H1 (cell line): ENCODE measurements around the gene AK5. TPM values are rescaled to one million over a fixed set of nuclear protein-coding genes. Genes with fewer than 3 reads are reported as not detected.

Experiments used
- CTCF ChIA-PET: fragments of 300-600 bp; sonication (Branson Sonifier 250); formaldehyde crosslinking; loops from one replicate; lab custom pipeline; 2021; ENCODE audit not compliant: partially characterized antibody; lab: Charles Lee
- POLR2A ChIA-PET: fragments of 300-600 bp; sonication (Branson Sonifier 250); formaldehyde crosslinking; loops from one replicate; lab custom pipeline; 2021; ENCODE audit warnings: inconsistent platforms; ENCODE audit not compliant: partially characterized antibody; lab: Charles Lee
- DNase-seq, 2 experiments: peaks; one replicate each; pipeline versions ENCODE4 v3.0.0 to v3.0.0-alpha.2; 2010 to 2022; ENCODE audit warnings: low spot score in 2 of 2, low read depth in 1 of 2, mixed read lengths in 1 of 2
- FAIRE-seq: peaks from 2 replicates; lab custom pipeline; 2011; peaks lifted over from hg19 to GRCh38; lab: Jason Lieb, UNC
- H2AFZ ChIP-seq: 2 replicates; pipeline ENCODE4 v1.8.1; 2012; ENCODE audit warnings: low read length, inconsistent platforms
- H2AK5ac ChIP-seq: 2 replicates; pipeline ENCODE4 v1.6.1; 2013; ENCODE audit warnings: low read depth, low read length
- H2BK120ac ChIP-seq: replicated peaks from 2 replicates; pipeline ENCODE3; 2013; ENCODE audit warnings: low read depth, low read length, inconsistent platforms
- H2BK12ac ChIP-seq: 2 replicates; pipeline ENCODE4 v1.6.1; 2013; ENCODE audit warnings: low read depth, low read length
- H2BK15ac ChIP-seq: 2 replicates; pipeline ENCODE4 v1.6.1; 2013; ENCODE audit warnings: low read length
- H2BK20ac ChIP-seq: 2 replicates; pipeline ENCODE4 v1.6.1; 2013; ENCODE audit warnings: low read length
- H2BK5ac ChIP-seq: 2 replicates; pipeline ENCODE4 v1.6.1; 2013; ENCODE audit warnings: low read depth, low read length
- H3K14ac ChIP-seq: 2 replicates; pipeline ENCODE4 v1.6.1; 2013; ENCODE audit warnings: inconsistent platforms; ENCODE audit not compliant: insufficient read length
- H3K18ac ChIP-seq: 2 replicates; pipeline ENCODE4 v1.6.1; 2013; ENCODE audit warnings: low read length; ENCODE audit errors: extremely low read depth
- H3K23ac ChIP-seq: 2 replicates; pipeline ENCODE4 v1.6.1; 2013; ENCODE audit warnings: inconsistent platforms; ENCODE audit not compliant: insufficient read length
- H3K23me2 ChIP-seq: 2 replicates; pipeline ENCODE4 v1.6.1; 2013; ENCODE audit warnings: low read depth, low read length
- H3K27ac ChIP-seq: 2 replicates; pipeline ENCODE4 v1.6.1; 2011; ENCODE audit warnings: low read depth, low read length, inconsistent platforms
- H3K27me3 ChIP-seq, 4 experiments: replicated peaks in 1 of 4; 1 replicate in 1 of 4; 2 replicates in 3 of 4; pipeline versions ENCODE4 v1.6.1 to v1.8.1; 2011 to 2013; ENCODE audit warnings: low read length in 3 of 4, mild to moderate bottlenecking in 3 of 4, inconsistent platforms in 2 of 4, mixed read lengths in 2 of 4, moderate library complexity in 1 of 4; ENCODE audit not compliant: control insufficient read depth in 3 of 4, insufficient read depth in 3 of 4; ENCODE audit errors: extremely low read depth in 1 of 4
- H3K36me3 ChIP-seq, 4 experiments: 2 replicates each; pipeline versions ENCODE4 v1.6.1 to v1.8.1; 2011 to 2013; ENCODE audit warnings: mild to moderate bottlenecking in 4 of 4, low read length in 3 of 4, moderate library complexity in 2 of 4, control low read depth in 1 of 4, inconsistent platforms in 1 of 4; ENCODE audit not compliant: insufficient read depth in 4 of 4, control insufficient read depth in 2 of 4
- H3K4ac ChIP-seq: replicated peaks from 2 replicates; pipeline ENCODE3; 2013; ENCODE audit warnings: low read length, low read depth, mixed read lengths, inconsistent platforms; ENCODE audit not compliant: insufficient read length
- H3K4me1 ChIP-seq, 4 experiments: replicated peaks in 1 of 4; 1 replicate in 1 of 4; 2 replicates in 3 of 4; pipeline versions ENCODE4 v1.6.1 to v1.8.1; 2011 to 2013; ENCODE audit warnings: low read length in 3 of 4, inconsistent platforms in 2 of 4, mixed read lengths in 1 of 4; ENCODE audit not compliant: insufficient read depth in 4 of 4, control insufficient read depth in 3 of 4
- H3K4me2 ChIP-seq, 2 experiments: 2 replicates each; pipeline versions ENCODE4 v1.6.1 to v1.8.1; 2011 to 2013; ENCODE audit warnings: low read depth in 2 of 2, low read length in 2 of 2, control low read depth in 1 of 2, inconsistent platforms in 1 of 2, mild to moderate bottlenecking in 1 of 2; ENCODE audit not compliant: insufficient read depth in 1 of 2
- H3K4me3 ChIP-seq, 4 experiments: fragments of 200-600, 300-600 bp in 1 of 4; sonication (generic), shearing (Covaris generic), sonication (Bioruptor Twin) in 1 of 4; 2 replicates each; pipeline versions ENCODE4 v1.5.1 to v1.8.1; 2011 to 2016; ENCODE audit warnings: low read length in 4 of 4, low read depth in 3 of 4, control low read depth in 2 of 4, inconsistent platforms in 2 of 4, mild to moderate bottlenecking in 2 of 4, mixed read lengths in 1 of 4, moderate library complexity in 1 of 4; ENCODE audit not compliant: insufficient read depth in 2 of 4; ENCODE audit errors: extremely low read depth in 1 of 4
- H3K56ac ChIP-seq: replicated peaks from 2 replicates; pipeline ENCODE3; 2013; ENCODE audit warnings: low read depth, mild to moderate bottlenecking, mixed read lengths, low read length, inconsistent platforms; ENCODE audit not compliant: insufficient read length
- H3K79me1 ChIP-seq: 2 replicates; pipeline ENCODE4 v1.6.1; 2013; ENCODE audit warnings: low read depth, low read length, control low read depth
- H3K79me2 ChIP-seq, 2 experiments: 2 replicates each; pipeline versions ENCODE4 v1.6.1 to v1.8.1; 2012 to 2013; ENCODE audit warnings: low read length in 2 of 2, mild to moderate bottlenecking in 2 of 2, inconsistent platforms in 1 of 2; ENCODE audit not compliant: insufficient read depth in 2 of 2, control insufficient read depth in 1 of 2
- H3K9ac ChIP-seq, 4 experiments: replicated peaks in 1 of 4; 1 replicate in 1 of 4; 2 replicates in 3 of 4; pipeline versions ENCODE4 v1.6.1 to v1.8.1; 2011 to 2013; ENCODE audit warnings: low read depth in 3 of 4, low read length in 3 of 4, control low read depth in 2 of 4, mild to moderate bottlenecking in 2 of 4, moderate library complexity in 2 of 4, inconsistent platforms in 1 of 4; ENCODE audit errors: extremely low read depth in 1 of 4
- H3K9me3 ChIP-seq, 2 experiments: 2 replicates each; pipeline versions ENCODE4 v1.6.1 to v1.8.1; 2012 to 2013; ENCODE audit warnings: mild to moderate bottlenecking in 2 of 2, moderate library complexity in 2 of 2, control low read depth in 1 of 2, inconsistent platforms in 1 of 2, low read depth in 1 of 2, low read length in 1 of 2, mixed read lengths in 1 of 2; ENCODE audit not compliant: insufficient read depth in 2 of 2
- H4K20me1 ChIP-seq, 2 experiments: replicated peaks in 1 of 2; 2 replicates each; pipeline versions ENCODE3 to v1.8.1; 2011 to 2013; ENCODE audit warnings: inconsistent platforms in 2 of 2, low read length in 2 of 2, mild to moderate bottlenecking in 1 of 2; ENCODE audit not compliant: insufficient read depth in 2 of 2, control insufficient read depth in 1 of 2
- H4K5ac ChIP-seq: 2 replicates; pipeline ENCODE4 v1.6.1; 2013; ENCODE audit warnings: low read length, low read depth, mixed read lengths, inconsistent platforms; ENCODE audit not compliant: insufficient read length
- H4K8ac ChIP-seq: 2 replicates; pipeline ENCODE4 v1.8.0; 2013; ENCODE audit warnings: mild to moderate bottlenecking, moderate library complexity, low read length, inconsistent platforms; ENCODE audit not compliant: insufficient read depth; ENCODE audit errors: extremely low read depth
- H4K91ac ChIP-seq: replicated peaks from 2 replicates; pipeline ENCODE3; 2013; ENCODE audit warnings: low read length, mixed read lengths, inconsistent platforms; ENCODE audit not compliant: insufficient read length
- ASH2L ChIP-seq: fragments of 200-600, 300-600 bp; sonication (generic); IDR thresholded peaks from one replicate; pipeline ENCODE4 v1.7.1; 2017; ENCODE audit warnings: low read length
- ATF3 ChIP-seq: IDR thresholded peaks from 2 replicates; pipeline ENCODE4 v1.6.1; 2011; ENCODE audit warnings: low read depth, mild to moderate bottlenecking, low read length; ENCODE audit not compliant: insufficient read depth
- CBX8 ChIP-seq: fragments of 300-800, 300-1000 bp; sonication (generic); IDR thresholded peaks from 2 replicates; pipeline ENCODE4 v1.7.1; 2016; ENCODE audit warnings: low read depth, low read length, borderline replicate concordance
- EP300 ChIP-seq, 2 experiments: IDR thresholded peaks; 1 replicate in 1 of 2; 2 replicates in 1 of 2; pipeline ENCODE4 v1.6.1; 2011 to 2012; ENCODE audit warnings: low read depth in 2 of 2, low read length in 2 of 2, mild to moderate bottlenecking in 2 of 2, borderline replicate concordance in 1 of 2, inconsistent platforms in 1 of 2, moderate library complexity in 1 of 2
- JUND ChIP-seq: IDR thresholded peaks from 2 replicates; pipeline ENCODE4 v1.6.1; 2011; ENCODE audit warnings: mild to moderate bottlenecking, improper control_type of control experiment, low read length
- MAX ChIP-seq: IDR thresholded peaks from 2 replicates; pipeline ENCODE4 v1.6.1; 2012; ENCODE audit warnings: inconsistent platforms
- NANOG ChIP-seq: IDR thresholded peaks from 2 replicates; pipeline ENCODE4 v1.6.1; 2011; ENCODE audit warnings: low read length, low read depth, mild to moderate bottlenecking, inconsistent platforms; ENCODE audit not compliant: insufficient read depth, poor library complexity, severe bottlenecking
- RXRA ChIP-seq: IDR thresholded peaks from 2 replicates; pipeline ENCODE4 v1.6.1; 2011; ENCODE audit warnings: low read depth, mild to moderate bottlenecking, low read length, moderate library complexity; ENCODE audit not compliant: insufficient read depth
- SIRT6 ChIP-seq: IDR thresholded peaks from one replicate; pipeline ENCODE4 v1.7.1; 2012; ENCODE audit warnings: low read length, inconsistent platforms
- SP4 ChIP-seq: IDR thresholded peaks from 2 replicates; pipeline ENCODE4 v1.6.1; 2012; ENCODE audit warnings: low read length, inconsistent platforms
- YY1 ChIP-seq: IDR thresholded peaks from 2 replicates; pipeline ENCODE4 v1.6.1; 2011; ENCODE audit warnings: low read depth, mild to moderate bottlenecking, low read length
- ZNF274 ChIP-seq: IDR thresholded peaks from 2 replicates; pipeline ENCODE4 v1.7.0; 2012; ENCODE audit warnings: low read length, borderline replicate concordance; ENCODE audit errors: extremely low read depth
- WGBS, 2 experiments: shearing (Covaris generic) in 1 of 2; methylation state at CpG; one replicate each; pipeline versions ENCODE4 v1.1.6 to v1.1.7; 2013 to 2015; ENCODE audit warnings: low lambda C conversion rate in 2 of 2, mixed read lengths in 2 of 2, inconsistent platforms in 1 of 2, low coverage in 1 of 2, missing lambda C conversion rate in 1 of 2; ENCODE audit not compliant: insufficient replicate concordance in 2 of 2, insufficient coverage in 1 of 2, insufficient read length in 1 of 2; ENCODE audit errors: extremely low coverage in 1 of 2, missing lambda C conversion rate in 1 of 2; 5-methylcytosine and 5-hydroxymethylcytosine counted together
- polyA plus RNA-seq, 7 experiments: library from polyadenylated mRNA; depleted of rRNA in 3 of 7; stranded (reverse) in 5 of 7; unstranded in 2 of 7; fragments of >200 nt in 5 of 7; fragments of 200-250 nt in 2 of 7; gene quantifications; 1 replicate in 5 of 7; 2 replicates in 1 of 7; 4 replicates in 1 of 7; pipeline versions ENCODE4 v1.2.1 to v1.2.3, GENCODE V29; 2011 to 2013; ENCODE audit warnings: missing spikeins in 2 of 7, mixed read lengths in 2 of 7
- total RNA-seq: library from RNA; stranded (reverse); fragmentation: NEBNext Ultra II Directional; extraction: Animal tissue kit (Norgen Biotek cat#: 25700); gene quantifications from 2 replicates; pipeline ENCODE4 v1.2.1, GENCODE V29; 2021

Gene AK5
- total and polyA plus RNA-seq, 2 of the 8 experiments (the other 6 are each of a cell fraction or from before 2014, with no cell fraction given) = 2.0 to 7.1 TPM

GRCh38 chr1:77582905-77583304 lies 301.1 kb downstream of the AK5 start:
- Histone ChIP-seq H3K4me2 (no peak overlapping the region), H3K79me1 (no peaks in the 10 kb centered on the region), H3K9ac (no peak overlapping the region), H4K5ac (no peak overlapping the region), H3K27ac (no peak overlapping the region), H3K4ac (no peak overlapping the region)
- no peak for DNase-seq
- POLR2A ChIA-PET = no interaction called here
- CTCF ChIA-PET = no interaction called here
- no peak for TF ChIP-seq CBX8
- TF ChIP-seq RXRA = no peak
- TF ChIP-seq SP4 = no peak
- no peak for TF ChIP-seq NANOG
- no peak for TF ChIP-seq EP300 (IDR thresholded peaks at IDR 0.05; ENCODE audit: borderline replicate concordance in 1 of 2, low read depth in 2 of 2, low read length in 2 of 2)
- TF ChIP-seq JUND = no peak
- TF ChIP-seq ATF3 = no peak
- TF ChIP-seq MAX = no peak
- TF ChIP-seq SIRT6 = no peak
- TF ChIP-seq ZNF274 = no peak
- TF ChIP-seq ASH2L = no peak
- no peak for TF ChIP-seq YY1
- TF ChIP-seq, all 59 proteins: peak for 0
- no peak for FAIRE-seq
- Histone ChIP-seq H3K9me3 (no peaks in the 10 kb centered on the region), H2BK15ac (no peak overlapping the region), H3K27me3 (no peaks in the 10 kb centered on the region), H3K23me2 (no peaks in the 10 kb centered on the region), H2BK12ac (no peak overlapping the region), H3K4me3 (no peak overlapping the region), H4K20me1 (no peaks in the 10 kb centered on the region), H2AFZ (no peak overlapping the region), H3K14ac (no peak overlapping the region), H2AK5ac (no peak overlapping the region), H3K18ac (no peak overlapping the region), H4K8ac (no peak overlapping the region), H3K36me3 (peaks cover 7 to 35% (median 19%) of the 10 kb centered on the region in 4 experiments; a peak in 7 of 8 replicates), H2BK20ac (no peak overlapping the region), H3K56ac (no peak overlapping the region), H3K23ac (no peak overlapping the region), H2BK120ac (no peak overlapping the region), H4K91ac (no peak overlapping the region), H3K79me2 (no peaks in the 10 kb centered on the region), H2BK5ac (no peak overlapping the region), H3K4me1 (no peaks in the 10 kb centered on the region)
- 90% methylated on average over 4 of the region's 4 CpGs; no CpG with 5 or more reads in 1 of the 2 experiments for WGBS, 2 experiments
